Liver (tissue), 9 donors: ENCODE results near the gene EXOC6. TPM values are rescaled to one million over a fixed set of nuclear protein-coding genes. Genes with fewer than 3 reads are reported as not detected.

Experiments used
- DNase-seq: peaks from one replicate; pipeline ENCODE4 v3.0.0-alpha.2; 2017; ENCODE audit warnings: low spot score
- H3K27ac ChIP-seq, 2 donors: one replicate each; pipeline ENCODE4 v1.7.0; 2013; ENCODE audit warnings: inconsistent platforms in 2 of 2, low read length in 2 of 2, control low read depth in 1 of 2, low read depth in 1 of 2, mild to moderate bottlenecking in 1 of 2
- H3K27me3 ChIP-seq, 4 donors: one replicate each; pipeline versions ENCODE4 v1.6.1 to v1.7.0; 2013; ENCODE audit warnings: low read length in 3 of 4, inconsistent platforms in 1 of 4, mild to moderate bottlenecking in 1 of 4, moderate library complexity in 1 of 4; ENCODE audit not compliant: control insufficient read depth in 4 of 4, insufficient read depth in 4 of 4
- H3K36me3 ChIP-seq, 4 donors: one replicate each; pipeline versions ENCODE4 v1.6.1 to v1.7.0; 2013; ENCODE audit warnings: low read length in 3 of 4, mild to moderate bottlenecking in 3 of 4, low read depth in 1 of 4, moderate library complexity in 1 of 4; ENCODE audit not compliant: control insufficient read depth in 4 of 4, insufficient read depth in 3 of 4
- H3K4me1 ChIP-seq, 4 donors: one replicate each; pipeline versions ENCODE4 v1.6.1 to v1.7.0; 2013; ENCODE audit warnings: low read length in 3 of 4, mild to moderate bottlenecking in 3 of 4, moderate library complexity in 1 of 4; ENCODE audit not compliant: control insufficient read depth in 4 of 4, insufficient read depth in 4 of 4
- H3K4me3 ChIP-seq, 3 donors: one replicate each; pipeline versions ENCODE4 v1.6.1 to v1.7.0; 2013; ENCODE audit warnings: low read length in 3 of 3, control low read depth in 1 of 3, low read depth in 1 of 3, mild to moderate bottlenecking in 1 of 3
- H3K9ac ChIP-seq, 2 donors: one replicate each; pipeline ENCODE4 v1.7.0; 2013; ENCODE audit warnings: low read length in 2 of 2, mild to moderate bottlenecking in 2 of 2, moderate library complexity in 2 of 2, control low read depth in 1 of 2, low read depth in 1 of 2
- H3K9me3 ChIP-seq, 4 donors: one replicate each; pipeline versions ENCODE4 v1.6.1 to v1.7.0; 2013; ENCODE audit warnings: low read length in 3 of 4; ENCODE audit not compliant: control insufficient read depth in 4 of 4
- EGR1 ChIP-seq, 2 donors: IDR thresholded peaks; 2 replicates each; pipeline ENCODE4 v1.6.1; 2016 to 2018; ENCODE audit warnings: antibody characterized with exemption in 2 of 2, low read depth in 2 of 2
- FOXA1 ChIP-seq: IDR thresholded peaks from 2 replicates; pipeline ENCODE4 v1.6.1; 2016; ENCODE audit warnings: antibody characterized with exemption
- FOXA2 ChIP-seq: IDR thresholded peaks from 2 replicates; pipeline ENCODE4 v1.6.1; 2016; ENCODE audit warnings: antibody characterized with exemption
- GABPA ChIP-seq, 2 donors: IDR thresholded peaks in 1 of 2; conservative IDR thresholded peaks in 1 of 2; 2 replicates each; pipeline ENCODE4 v1.6.1; 2016; ENCODE audit warnings: antibody characterized with exemption in 2 of 2, mild to moderate bottlenecking in 1 of 2, moderate library complexity in 1 of 2
- HNF4A ChIP-seq, 2 donors: conservative IDR thresholded peaks; 2 replicates each; pipeline ENCODE4 v1.6.1; 2016; ENCODE audit warnings: antibody characterized with exemption in 2 of 2, mild to moderate bottlenecking in 2 of 2
- HNF4G ChIP-seq: IDR thresholded peaks from 2 replicates; pipeline ENCODE4 v1.6.1; 2016; ENCODE audit warnings: antibody characterized with exemption
- JUND ChIP-seq, 2 donors: IDR thresholded peaks; 2 replicates each; pipeline ENCODE4 v1.6.1; 2016; ENCODE audit warnings: antibody characterized with exemption in 2 of 2
- NR2F2 ChIP-seq: IDR thresholded peaks from 2 replicates; pipeline ENCODE4 v1.6.1; 2016; ENCODE audit warnings: antibody characterized with exemption
- RAD21 ChIP-seq, 2 donors: IDR thresholded peaks; 2 replicates each; pipeline ENCODE4 v1.6.1; 2016; ENCODE audit warnings: antibody characterized with exemption in 2 of 2, mild to moderate bottlenecking in 2 of 2
- RXRA ChIP-seq, 2 donors: IDR thresholded peaks; 2 replicates each; pipeline ENCODE4 v1.6.1; 2017 to 2018; ENCODE audit warnings: antibody characterized with exemption in 2 of 2, mild to moderate bottlenecking in 1 of 2
- SP1 ChIP-seq: IDR thresholded peaks from 2 replicates; pipeline ENCODE4 v1.6.1; 2018; ENCODE audit warnings: antibody characterized with exemption, mild to moderate bottlenecking
- TAF1 ChIP-seq: conservative IDR thresholded peaks from 2 replicates; pipeline ENCODE4 v1.6.1; 2016; ENCODE audit warnings: antibody characterized with exemption, mild to moderate bottlenecking
- YY1 ChIP-seq: IDR thresholded peaks from 2 replicates; pipeline ENCODE4 v1.6.1; 2016; ENCODE audit warnings: antibody characterized with exemption, mild to moderate bottlenecking
- WGBS: extraction: QIAGEN DNeasy Blood & Tissue Kit; methylation state at CpG from one replicate; pipeline ENCODE4 v1.1.7; 2013; 5-methylcytosine and 5-hydroxymethylcytosine counted together
- polyA plus RNA-seq, 2 donors: library from polyadenylated mRNA; stranded (reverse) in 1 of 2; unstranded in 1 of 2; fragments of 200-250 nt in 1 of 2; fragments of >200 nt in 1 of 2; fragmentation: Nextera tagmentation in 1 of 2; extraction: Ambion mirVana in 1 of 2; gene quantifications; one replicate each; pipeline versions ENCODE4 v1.2.1 to v1.2.3, GENCODE V29; 2013 to 2015
- total RNA-seq, 2 donors: library from RNA; depleted of rRNA; stranded (reverse); fragments of >200 nt; gene quantifications; one replicate each; pipeline ENCODE4 v1.2.3, GENCODE V29; 2014
- TF ChIP-seq, protein P1 (sequence below): IDR thresholded peaks from 2 replicates; pipeline ENCODE4 v1.6.1; 2016; ENCODE audit warnings: antibody characterized with exemption, mild to moderate bottlenecking
- TF ChIP-seq, protein P2 (sequence below): IDR thresholded peaks from 2 replicates; pipeline ENCODE4 v1.6.1; 2016; ENCODE audit warnings: antibody characterized with exemption
- TF ChIP-seq, protein P3 (sequence below): IDR thresholded peaks from 2 replicates; pipeline ENCODE4 v1.6.1; 2016; ENCODE audit warnings: antibody characterized with exemption
- TF ChIP-seq, protein P4 (sequence below): fragments of 150-350 bp; IDR thresholded peaks from 2 replicates; pipeline ENCODE4 v1.5.1; 2017; ENCODE audit warnings: improper control_type of control experiment, low read depth, low read length; ENCODE audit not compliant: missing input control
- TF ChIP-seq, protein P5 (sequence below): IDR thresholded peaks from 2 replicates; pipeline ENCODE4 v1.6.1; 2016; ENCODE audit warnings: antibody characterized with exemption
- donor health status: healthy.
- donor health status: healthy.
- donor health status: healthy.
- donor health status: healthy.
- donor health status: healthy.

Gene EXOC6
- total and polyA plus RNA-seq, 4 donors = 6.5 to 35.4 (median 8.4) TPM

DNA sequence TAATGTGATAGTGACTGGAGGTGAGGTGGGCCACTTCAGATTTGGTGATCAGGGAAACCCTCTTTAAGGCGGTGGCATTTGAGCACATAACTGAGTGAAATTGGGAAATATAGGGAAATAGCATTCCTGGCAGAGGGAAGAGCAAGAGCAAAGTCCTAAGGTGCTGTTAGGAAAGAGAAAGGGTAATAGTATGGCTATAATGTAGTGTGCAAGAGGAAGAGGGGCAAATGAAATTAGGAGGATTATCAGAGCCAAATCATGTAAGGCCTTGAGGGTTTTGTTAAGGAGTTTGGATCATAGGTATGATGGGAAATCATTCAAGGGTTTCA lies 184.5 kb downstream of the EXOC6 start:
- Histone ChIP-seq H3K4me1 (peaks cover 0 to 24% (median 18%) of the 10 kb centered on the region in 4 donors), H3K9ac (peak overlapping the region in 1 of 2 donors; percentile 2), H3K27me3 (no peaks in the 10 kb centered on the region), H3K9me3 (no peaks in the 10 kb centered on the region), H3K36me3 (no peaks in the 10 kb centered on the region), H3K4me3 (no peak overlapping the region), H3K27ac (peak overlapping the region; percentile 76 to 83)
- WGBS = 37% methylated on average over 1 of the region's 1 CpG
- no peak for TF ChIP-seq YY1
- TF ChIP-seq, protein P1, sequence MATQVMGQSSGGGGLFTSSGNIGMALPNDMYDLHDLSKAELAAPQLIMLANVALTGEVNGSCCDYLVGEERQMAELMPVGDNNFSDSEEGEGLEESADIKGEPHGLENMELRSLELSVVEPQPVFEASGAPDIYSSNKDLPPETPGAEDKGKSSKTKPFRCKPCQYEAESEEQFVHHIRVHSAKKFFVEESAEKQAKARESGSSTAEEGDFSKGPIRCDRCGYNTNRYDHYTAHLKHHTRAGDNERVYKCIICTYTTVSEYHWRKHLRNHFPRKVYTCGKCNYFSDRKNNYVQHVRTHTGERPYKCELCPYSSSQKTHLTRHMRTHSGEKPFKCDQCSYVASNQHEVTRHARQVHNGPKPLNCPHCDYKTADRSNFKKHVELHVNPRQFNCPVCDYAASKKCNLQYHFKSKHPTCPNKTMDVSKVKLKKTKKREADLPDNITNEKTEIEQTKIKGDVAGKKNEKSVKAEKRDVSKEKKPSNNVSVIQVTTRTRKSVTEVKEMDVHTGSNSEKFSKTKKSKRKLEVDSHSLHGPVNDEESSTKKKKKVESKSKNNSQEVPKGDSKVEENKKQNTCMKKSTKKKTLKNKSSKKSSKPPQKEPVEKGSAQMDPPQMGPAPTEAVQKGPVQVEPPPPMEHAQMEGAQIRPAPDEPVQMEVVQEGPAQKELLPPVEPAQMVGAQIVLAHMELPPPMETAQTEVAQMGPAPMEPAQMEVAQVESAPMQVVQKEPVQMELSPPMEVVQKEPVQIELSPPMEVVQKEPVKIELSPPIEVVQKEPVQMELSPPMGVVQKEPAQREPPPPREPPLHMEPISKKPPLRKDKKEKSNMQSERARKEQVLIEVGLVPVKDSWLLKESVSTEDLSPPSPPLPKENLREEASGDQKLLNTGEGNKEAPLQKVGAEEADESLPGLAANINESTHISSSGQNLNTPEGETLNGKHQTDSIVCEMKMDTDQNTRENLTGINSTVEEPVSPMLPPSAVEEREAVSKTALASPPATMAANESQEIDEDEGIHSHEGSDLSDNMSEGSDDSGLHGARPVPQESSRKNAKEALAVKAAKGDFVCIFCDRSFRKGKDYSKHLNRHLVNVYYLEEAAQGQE = peak; percentile 40
- TF ChIP-seq HNF4A (conservative IDR thresholded peaks at IDR 0.05) = peak; percentile 95 to 96
- TF ChIP-seq SP1 = peak; percentile 90
- TF ChIP-seq, protein P2, sequence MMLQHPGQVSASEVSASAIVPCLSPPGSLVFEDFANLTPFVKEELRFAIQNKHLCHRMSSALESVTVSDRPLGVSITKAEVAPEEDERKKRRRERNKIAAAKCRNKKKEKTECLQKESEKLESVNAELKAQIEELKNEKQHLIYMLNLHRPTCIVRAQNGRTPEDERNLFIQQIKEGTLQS = no peak
- TF ChIP-seq TAF1 = no peak
- TF ChIP-seq HNF4G = peak; percentile 95
- TF ChIP-seq, protein P3, sequence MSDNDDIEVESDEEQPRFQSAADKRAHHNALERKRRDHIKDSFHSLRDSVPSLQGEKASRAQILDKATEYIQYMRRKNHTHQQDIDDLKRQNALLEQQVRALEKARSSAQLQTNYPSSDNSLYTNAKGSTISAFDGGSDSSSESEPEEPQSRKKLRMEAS = peak; percentile 78
- TF ChIP-seq NR2F2 = no peak
- TF ChIP-seq JUND (IDR thresholded peaks at IDR 0.05) = peak in 1 of 2 donors; percentile 60
- no peak for TF ChIP-seq FOXA2
- TF ChIP-seq FOXA1 = peak; percentile 7
- no peak for TF ChIP-seq GABPA (IDR thresholded peaks at IDR 0.05 in 1 of 2, conservative IDR thresholded peaks at IDR 0.05 in 1 of 2)
- TF ChIP-seq RAD21 (IDR thresholded peaks at IDR 0.05) = no peak
- TF ChIP-seq RXRA (IDR thresholded peaks at IDR 0.05) = peak; percentile 76 to 82
- TF ChIP-seq, protein P4, sequence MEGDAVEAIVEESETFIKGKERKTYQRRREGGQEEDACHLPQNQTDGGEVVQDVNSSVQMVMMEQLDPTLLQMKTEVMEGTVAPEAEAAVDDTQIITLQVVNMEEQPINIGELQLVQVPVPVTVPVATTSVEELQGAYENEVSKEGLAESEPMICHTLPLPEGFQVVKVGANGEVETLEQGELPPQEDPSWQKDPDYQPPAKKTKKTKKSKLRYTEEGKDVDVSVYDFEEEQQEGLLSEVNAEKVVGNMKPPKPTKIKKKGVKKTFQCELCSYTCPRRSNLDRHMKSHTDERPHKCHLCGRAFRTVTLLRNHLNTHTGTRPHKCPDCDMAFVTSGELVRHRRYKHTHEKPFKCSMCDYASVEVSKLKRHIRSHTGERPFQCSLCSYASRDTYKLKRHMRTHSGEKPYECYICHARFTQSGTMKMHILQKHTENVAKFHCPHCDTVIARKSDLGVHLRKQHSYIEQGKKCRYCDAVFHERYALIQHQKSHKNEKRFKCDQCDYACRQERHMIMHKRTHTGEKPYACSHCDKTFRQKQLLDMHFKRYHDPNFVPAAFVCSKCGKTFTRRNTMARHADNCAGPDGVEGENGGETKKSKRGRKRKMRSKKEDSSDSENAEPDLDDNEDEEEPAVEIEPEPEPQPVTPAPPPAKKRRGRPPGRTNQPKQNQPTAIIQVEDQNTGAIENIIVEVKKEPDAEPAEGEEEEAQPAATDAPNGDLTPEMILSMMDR = no peak
- TF ChIP-seq, protein P5, sequence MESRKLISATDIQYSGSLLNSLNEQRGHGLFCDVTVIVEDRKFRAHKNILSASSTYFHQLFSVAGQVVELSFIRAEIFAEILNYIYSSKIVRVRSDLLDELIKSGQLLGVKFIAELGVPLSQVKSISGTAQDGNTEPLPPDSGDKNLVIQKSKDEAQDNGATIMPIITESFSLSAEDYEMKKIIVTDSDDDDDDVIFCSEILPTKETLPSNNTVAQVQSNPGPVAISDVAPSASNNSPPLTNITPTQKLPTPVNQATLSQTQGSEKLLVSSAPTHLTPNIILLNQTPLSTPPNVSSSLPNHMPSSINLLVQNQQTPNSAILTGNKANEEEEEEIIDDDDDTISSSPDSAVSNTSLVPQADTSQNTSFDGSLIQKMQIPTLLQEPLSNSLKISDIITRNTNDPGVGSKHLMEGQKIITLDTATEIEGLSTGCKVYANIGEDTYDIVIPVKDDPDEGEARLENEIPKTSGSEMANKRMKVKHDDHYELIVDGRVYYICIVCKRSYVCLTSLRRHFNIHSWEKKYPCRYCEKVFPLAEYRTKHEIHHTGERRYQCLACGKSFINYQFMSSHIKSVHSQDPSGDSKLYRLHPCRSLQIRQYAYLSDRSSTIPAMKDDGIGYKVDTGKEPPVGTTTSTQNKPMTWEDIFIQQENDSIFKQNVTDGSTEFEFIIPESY = peak; percentile 56
- no peak for TF ChIP-seq EGR1 (IDR thresholded peaks at IDR 0.05; ENCODE audit: low read depth in 2 of 2)
- no peak for DNase-seq
